OCI-LY7 (cell line): ENCODE data around the gene CDH2. TPM values are rescaled to one million over a fixed set of nuclear protein-coding genes. Genes with fewer than 3 reads are reported as not detected.

ENCODE experiments used
- BruUV-seq: library from RNA; stranded (reverse); fragments of 400-500 nt; replicated peaks from 2 replicates; lab custom pipeline; 2021; lab: Mats Ljungman, UMichigan
- CTCF ChIA-PET: fragments of 300-600 bp; sonication (Branson Sonifier 250); formaldehyde crosslinking; loops from one replicate; lab custom pipeline; 2022; ENCODE audit warnings: antibody characterized with exemption; ENCODE audit not compliant: unreplicated experiment; lab: Charles Lee
- POLR2A ChIA-PET: fragments of 300-600 bp; sonication (Branson Sonifier 250); formaldehyde crosslinking; loops from one replicate; lab custom pipeline; 2022; ENCODE audit warnings: antibody characterized with exemption; lab: Charles Lee
- DNase-seq: peaks from one replicate; pipeline ENCODE4 v3.0.0-alpha.2; 2015; ENCODE audit warnings: low spot score
- H2AFZ ChIP-seq: fragments of 200-600 bp; sonication (generic), shearing (Covaris generic); 2 replicates; pipeline ENCODE4 v1.6.1; 2014; ENCODE audit warnings: mild to moderate bottlenecking, antibody characterized with exemption, low read length, moderate library complexity
- H3K27ac ChIP-seq: fragments of 200-600 bp; sonication (generic); 2 replicates; pipeline ENCODE4 v1.5.1; 2014; ENCODE audit warnings: mixed run types, low read depth, mild to moderate bottlenecking, moderate library complexity, low read length, inconsistent platforms; ENCODE audit not compliant: poor library complexity, severe bottlenecking
- H3K36me3 ChIP-seq: fragments of 200-600 bp; sonication (generic); 2 replicates; pipeline ENCODE4 v1.6.1; 2014; ENCODE audit warnings: mild to moderate bottlenecking, antibody characterized with exemption, low read length, moderate library complexity, mixed read lengths; ENCODE audit not compliant: insufficient read depth
- H3K4me1 ChIP-seq: fragments of 200-600 bp; sonication (generic); 2 replicates; pipeline ENCODE4 v1.5.1; 2014; ENCODE audit warnings: mild to moderate bottlenecking, low read length; ENCODE audit not compliant: insufficient read depth, poor library complexity, severe bottlenecking
- H3K4me2 ChIP-seq: fragments of 200-600 bp; sonication (generic); 2 replicates; pipeline ENCODE4 v1.6.1; 2014; ENCODE audit warnings: mild to moderate bottlenecking, low read length
- H3K4me3 ChIP-seq: fragments of 200-600 bp; sonication (generic); 2 replicates; pipeline ENCODE4 v1.5.1; 2014; ENCODE audit warnings: mild to moderate bottlenecking, low read depth, low read length; ENCODE audit not compliant: poor library complexity, severe bottlenecking
- H3K79me2 ChIP-seq: fragments of 200-600 bp; sonication (generic); 2 replicates; pipeline ENCODE4 v1.6.1; 2016; ENCODE audit warnings: low read depth, mild to moderate bottlenecking, low read length, moderate library complexity, mixed read lengths; ENCODE audit not compliant: insufficient read depth
- H3K9me2 ChIP-seq: fragments of 200-600 bp; sonication (generic); 2 replicates; pipeline ENCODE4 v1.6.1; 2016; ENCODE audit warnings: mild to moderate bottlenecking, low read length, mixed read lengths; ENCODE audit not compliant: insufficient read depth
- H3K9me3 ChIP-seq: fragments of 200-600 bp; sonication (generic); 2 replicates; pipeline ENCODE4 v1.6.1; 2014; ENCODE audit warnings: mild to moderate bottlenecking, mixed run types, low read length, mixed read lengths
- H4K20me1 ChIP-seq: fragments of 200-600 bp; sonication (generic); 2 replicates; pipeline ENCODE4 v1.6.1; 2014; ENCODE audit warnings: mild to moderate bottlenecking, antibody characterized with exemption, low read length, moderate library complexity, mixed read lengths; ENCODE audit not compliant: insufficient read depth
- CTCF ChIP-seq: fragments of 200-600 bp; sonication (generic); conservative IDR thresholded peaks from 2 replicates; pipeline ENCODE4 v1.5.1; 2014; ENCODE audit warnings: mild to moderate bottlenecking, antibody characterized with exemption, low read length, moderate library complexity, mixed read lengths
- EZH2phosphoT487 ChIP-seq: fragments of 200-600 bp; sonication (generic); IDR thresholded peaks from 2 replicates; pipeline ENCODE4 v1.6.1; 2018; ENCODE audit warnings: low read depth, borderline replicate concordance, mild to moderate bottlenecking, mixed run types, antibody characterized with exemption, low read length, moderate library complexity, mixed read lengths
- intact Hi-C: fragments of 100-400 bp; cut with micrococcal nuclease; formaldehyde crosslinking; loops from one replicate; pipeline ENCODE4 v1.10.0; 2022; ENCODE audit not compliant: unreplicated experiment
- total RNA-seq, 2 experiments: library from RNA; depleted of rRNA in 1 of 2; stranded (reverse); fragments of >200 nt in 1 of 2; shearing (Covaris generic) in 1 of 2; gene quantifications; 2 replicates each; pipeline ENCODE4 v1.2.3, GENCODE V29; 2014 to 2022

The CDH2 gene
- total RNA-seq, 2 experiments from 2014 or later = not detected

- Histone ChIP-seq H4K20me1 (no peaks in the 10 kb centered on the region), H3K9me3 (no peaks in the 10 kb centered on the region), H2AFZ (no peak overlapping the region), H3K27ac (no peak overlapping the region), H3K9me2 (no peaks in the 10 kb centered on the region), H3K4me3 (no peak overlapping the region), H3K36me3 (no peaks in the 10 kb centered on the region), H3K79me2 (no peaks in the 10 kb centered on the region), H3K4me2 (no peak overlapping the region), H3K4me1 (no peaks in the 10 kb centered on the region)
- no TSS peak for BruUV-seq
- POLR2A ChIA-PET = interaction anchor here (0.5 kb wide), 1 partner anchor 11 kb away, joined by 3 read pairs; no protein-coding TSS in a partner anchor
- TF ChIP-seq CTCF (no peak), EZH2phosphoT487 (no peak)
- no peak for DNase-seq
- intact Hi-C loops = no loop called here
- CTCF ChIA-PET = no interaction called here
These were observed 113.6 kb downstream of the CDH2 start for GRCh38 chr18:28063271-28063761.

- Histone ChIP-seq H3K27ac (no peak overlapping the region), H3K4me3 (no peak overlapping the region), H3K4me1 (no peaks in the 10 kb centered on the region), H3K9me3 (no peaks in the 10 kb centered on the region), H2AFZ (no peak overlapping the region), H4K20me1 (no peaks in the 10 kb centered on the region), H3K9me2 (no peaks in the 10 kb centered on the region), H3K79me2 (no peaks in the 10 kb centered on the region), H3K36me3 (no peaks in the 10 kb centered on the region), H3K4me2 (no peak overlapping the region)
- no TSS peak for BruUV-seq
- no peak for DNase-seq
- no peak for TF ChIP-seq CTCF
- no peak for TF ChIP-seq EZH2phosphoT487
- CTCF ChIA-PET = no interaction called here
- POLR2A ChIA-PET = interaction anchor here (0.5 kb wide), 1 partner anchor 12 kb away, joined by 3 read pairs; no protein-coding TSS in a partner anchor
- intact Hi-C loops = no loop called here
These were observed 114.5 kb downstream of the CDH2 start for GRCh38 chr18:28062443-28062842.

- Histone ChIP-seq H3K36me3 (no peaks in the 10 kb centered on the region), H3K79me2 (no peaks in the 10 kb centered on the region), H3K4me1 (no peaks in the 10 kb centered on the region), H3K9me3 (no peaks in the 10 kb centered on the region), H4K20me1 (no peaks in the 10 kb centered on the region), H3K4me2 (no peak overlapping the region), H3K9me2 (no peaks in the 10 kb centered on the region), H3K4me3 (no peak overlapping the region), H3K27ac (no peak overlapping the region), H2AFZ (no peak overlapping the region)
- POLR2A ChIA-PET = interaction anchor here (0.9 kb wide), 1 partner anchor 8 kb away, joined by 3 read pairs; no protein-coding TSS in a partner anchor
- TF ChIP-seq CTCF (no peak), EZH2phosphoT487 (no peak)
- CTCF ChIA-PET = no interaction called here
- no TSS peak for BruUV-seq
- intact Hi-C loops = no loop called here
- DNase-seq = no peak
These were observed 117.1 kb downstream of the CDH2 start for GRCh38 chr18:28059861-28060260.
